ENCODE measurements around the gene FBXO24.

The FBXO24 gene

GRCh38 chr7:100591596-100591995, 5.5 kb downstream of the FBXO24 start:
- DNase-seq (ENCODE audit: low read depth in 2 of 2) = no peak
- no peak overlapping the region for H3K4me3 ChIP-seq (replicated peaks in 1 of 2; ENCODE audit: low read depth in 2 of 2, low read length in 2 of 2)

DNA sequence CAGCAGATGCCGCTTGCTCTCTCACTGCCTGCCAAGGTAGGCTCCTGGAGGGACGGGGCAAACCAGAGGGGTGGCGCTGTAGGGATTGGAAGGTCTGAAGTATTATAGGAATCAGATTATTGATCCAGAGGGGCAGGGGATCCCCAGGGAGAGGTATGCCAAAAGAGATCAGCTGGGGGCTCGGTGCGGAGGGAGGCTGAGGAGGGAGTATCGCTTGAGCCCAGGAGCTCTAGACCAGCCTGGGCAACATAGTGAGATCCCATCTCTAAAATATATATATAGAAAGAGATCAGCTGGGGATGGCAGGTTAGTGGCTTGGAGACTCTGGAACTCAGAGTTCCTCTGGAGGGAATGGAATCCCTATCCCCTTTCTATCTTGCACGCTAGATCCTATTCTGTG, 9.1 kb downstream of the FBXO24 start:
- DNase-seq (ENCODE audit: low read depth in 2 of 2) = no peak
- H3K4me3 ChIP-seq (replicated peaks in 1 of 2; ENCODE audit: low read depth in 2 of 2, low read length in 2 of 2) = no peak overlapping the region
- TF ChIP-seq, protein P1, sequence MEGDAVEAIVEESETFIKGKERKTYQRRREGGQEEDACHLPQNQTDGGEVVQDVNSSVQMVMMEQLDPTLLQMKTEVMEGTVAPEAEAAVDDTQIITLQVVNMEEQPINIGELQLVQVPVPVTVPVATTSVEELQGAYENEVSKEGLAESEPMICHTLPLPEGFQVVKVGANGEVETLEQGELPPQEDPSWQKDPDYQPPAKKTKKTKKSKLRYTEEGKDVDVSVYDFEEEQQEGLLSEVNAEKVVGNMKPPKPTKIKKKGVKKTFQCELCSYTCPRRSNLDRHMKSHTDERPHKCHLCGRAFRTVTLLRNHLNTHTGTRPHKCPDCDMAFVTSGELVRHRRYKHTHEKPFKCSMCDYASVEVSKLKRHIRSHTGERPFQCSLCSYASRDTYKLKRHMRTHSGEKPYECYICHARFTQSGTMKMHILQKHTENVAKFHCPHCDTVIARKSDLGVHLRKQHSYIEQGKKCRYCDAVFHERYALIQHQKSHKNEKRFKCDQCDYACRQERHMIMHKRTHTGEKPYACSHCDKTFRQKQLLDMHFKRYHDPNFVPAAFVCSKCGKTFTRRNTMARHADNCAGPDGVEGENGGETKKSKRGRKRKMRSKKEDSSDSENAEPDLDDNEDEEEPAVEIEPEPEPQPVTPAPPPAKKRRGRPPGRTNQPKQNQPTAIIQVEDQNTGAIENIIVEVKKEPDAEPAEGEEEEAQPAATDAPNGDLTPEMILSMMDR (IDR thresholded peaks at IDR 0.05; ENCODE audit: low read depth, low read length) = no peak

More at GRCh38 chr7:100591596-100591995, 5.5 kb downstream of the FBXO24 start:
- TF ChIP-seq, protein P1 (IDR thresholded peaks at IDR 0.05; ENCODE audit: low read depth, low read length) = no peak

DNA sequence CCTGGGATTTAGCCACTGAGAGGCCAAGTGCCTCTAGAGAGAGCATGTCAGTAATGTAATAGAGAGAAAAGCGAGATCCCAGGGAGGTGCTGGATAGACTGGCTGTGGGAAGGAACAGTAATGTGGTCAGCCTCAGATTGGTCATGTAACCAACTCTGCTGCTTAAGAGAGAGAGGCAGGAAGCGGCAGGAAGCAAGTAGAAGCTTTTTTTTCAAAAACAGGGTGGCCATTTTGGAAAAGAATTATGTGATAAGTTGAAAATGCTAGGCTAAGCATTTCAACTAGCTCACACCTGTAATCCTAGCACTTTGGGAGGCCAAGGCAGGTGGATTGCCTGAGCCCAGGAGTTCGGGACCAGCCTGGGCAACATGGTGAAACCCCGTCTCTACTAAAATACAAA, 12.3 kb downstream of the FBXO24 start:
- TF ChIP-seq, protein P1 (IDR thresholded peaks at IDR 0.05; ENCODE audit: low read depth, low read length) = no peak
- DNase-seq (ENCODE audit: low read depth in 2 of 2) = no peak

DNA sequence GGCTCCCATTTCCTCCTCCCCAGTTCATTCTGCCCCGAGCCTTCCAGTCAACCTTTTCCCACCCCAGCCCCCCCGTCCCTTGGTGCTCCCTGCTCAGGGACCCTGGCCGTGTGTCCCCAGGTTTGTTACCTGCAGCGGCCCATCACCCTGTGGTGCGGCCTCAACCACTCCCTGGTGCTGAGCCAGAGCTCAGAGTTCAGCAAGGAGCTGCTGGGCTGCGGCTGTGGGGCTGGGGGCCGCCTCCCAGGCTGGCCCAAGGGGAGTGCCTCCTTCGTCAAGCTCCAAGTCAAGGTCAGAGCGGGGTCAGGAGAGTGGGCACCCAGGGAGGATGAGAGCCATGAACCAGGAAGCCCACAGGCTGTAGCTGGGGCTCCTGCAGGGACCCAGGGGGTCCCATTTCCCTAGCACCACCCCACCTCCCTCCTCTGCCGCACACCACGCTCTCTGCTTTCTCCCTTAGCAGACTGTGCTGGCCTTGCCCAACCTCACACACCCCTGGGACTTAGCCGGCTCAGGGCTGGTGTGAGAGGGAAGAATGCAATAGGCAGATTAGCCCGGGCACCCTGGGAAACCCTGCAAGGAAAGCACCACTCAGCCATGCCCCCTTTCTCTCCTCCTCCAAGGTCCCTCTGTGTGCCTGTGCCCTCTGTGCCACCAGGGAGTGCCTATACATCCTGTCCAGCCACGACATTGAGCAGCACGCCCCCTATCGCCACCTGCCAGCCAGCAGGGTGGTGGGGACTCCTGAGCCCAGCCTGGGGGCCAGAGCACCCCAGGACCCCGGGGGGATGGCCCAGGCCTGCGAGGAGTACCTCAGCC, 14.0 kb downstream of the FBXO24 start:
- H3K4me3 ChIP-seq (replicated peaks in 1 of 2; ENCODE audit: low read depth in 2 of 2, low read length in 2 of 2) = no peak overlapping the region
- peak in 1 of 2 donors; percentile 22 for DNase-seq (ENCODE audit: low read depth in 2 of 2)
- TF ChIP-seq, protein P1 (IDR thresholded peaks at IDR 0.05; ENCODE audit: low read depth, low read length) = peak; percentile 4

More for the DNA sequence above, 12.3 kb downstream of the FBXO24 start:
- H3K4me3 ChIP-seq (replicated peaks in 1 of 2; ENCODE audit: low read depth in 2 of 2, low read length in 2 of 2) = no peak overlapping the region

DNA sequence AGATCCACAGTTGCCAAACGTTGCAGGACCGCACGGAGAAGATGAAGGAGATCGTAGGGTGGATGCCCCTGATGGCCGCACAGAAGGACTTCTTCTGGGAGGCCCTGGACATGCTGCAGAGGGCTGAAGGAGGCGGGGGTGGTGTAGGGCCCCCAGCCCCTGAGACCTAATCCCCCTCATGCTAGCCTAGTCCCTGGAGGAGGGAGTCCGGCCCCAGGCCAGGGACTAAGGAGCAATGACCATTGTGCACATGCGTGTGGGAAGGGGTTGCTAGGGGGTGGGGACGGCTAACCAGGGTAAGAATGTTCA, 14.6 kb downstream of the FBXO24 start:
- TF ChIP-seq, protein P1 (IDR thresholded peaks at IDR 0.05; ENCODE audit: low read depth, low read length) = no peak
- no peak for DNase-seq (ENCODE audit: low read depth in 2 of 2)
- H3K4me3 ChIP-seq (replicated peaks in 1 of 2; ENCODE audit: low read depth in 2 of 2, low read length in 2 of 2) = no peak overlapping the region

DNA sequence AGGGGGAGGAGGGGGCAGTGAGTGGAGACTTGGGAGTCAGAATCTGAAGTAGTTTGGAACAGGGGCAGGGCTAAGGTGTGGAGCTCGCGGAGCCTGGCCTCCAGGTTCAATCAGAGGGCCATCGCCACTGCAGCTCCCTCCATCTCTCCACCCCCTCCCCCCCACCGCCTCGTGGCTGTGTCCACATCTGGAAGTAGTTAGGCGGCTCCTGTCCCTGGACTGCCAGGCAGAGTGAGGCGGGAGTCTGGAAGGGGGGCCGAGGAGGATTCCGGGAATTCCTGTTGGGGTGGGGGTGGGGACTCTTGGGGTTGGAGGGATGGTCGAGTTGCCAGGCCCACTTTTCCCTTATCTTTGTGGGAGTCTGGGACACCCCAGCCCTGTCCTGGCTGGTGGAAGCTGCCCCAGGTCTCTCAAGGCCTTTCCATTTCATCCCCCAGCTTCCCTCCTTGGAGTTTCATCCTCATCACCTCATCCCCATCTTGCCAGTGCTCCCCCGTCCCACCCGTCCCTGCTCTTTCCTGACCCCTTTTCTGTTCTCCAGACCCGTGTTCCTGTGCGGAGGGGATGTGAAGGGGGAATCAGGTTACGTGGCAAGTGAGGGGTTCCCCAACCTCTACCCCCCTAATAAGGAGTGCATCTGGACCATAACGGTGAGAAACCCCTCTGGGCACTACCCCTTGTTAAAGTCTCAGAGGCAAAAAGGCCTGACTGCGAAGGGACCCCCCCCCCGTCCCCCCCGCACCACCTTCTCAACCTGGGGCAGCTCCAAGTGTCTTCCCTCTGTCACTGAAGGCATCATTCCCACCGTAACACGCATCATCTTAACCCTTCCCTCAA, 17.0 kb downstream of the FBXO24 start:
- TF ChIP-seq, protein P1 (IDR thresholded peaks at IDR 0.05; ENCODE audit: low read depth, low read length) = no peak
- peak overlapping the region; percentile 77 to 84 for H3K4me3 ChIP-seq (replicated peaks in 1 of 2; ENCODE audit: low read depth in 2 of 2, low read length in 2 of 2)
- DNase-seq (ENCODE audit: low read depth in 2 of 2) = peak; percentile 76 to 90

All from cardiac fibroblast (primary cell).